ENCODE measurements around the gene ADD3.
"Not testable (repeated sequence)": the region's sequence is repeated elsewhere in the genome, so short reads cannot be mapped to it uniquely, and the experiment has no call there.

- TF ChIP-seq, protein P1, sequence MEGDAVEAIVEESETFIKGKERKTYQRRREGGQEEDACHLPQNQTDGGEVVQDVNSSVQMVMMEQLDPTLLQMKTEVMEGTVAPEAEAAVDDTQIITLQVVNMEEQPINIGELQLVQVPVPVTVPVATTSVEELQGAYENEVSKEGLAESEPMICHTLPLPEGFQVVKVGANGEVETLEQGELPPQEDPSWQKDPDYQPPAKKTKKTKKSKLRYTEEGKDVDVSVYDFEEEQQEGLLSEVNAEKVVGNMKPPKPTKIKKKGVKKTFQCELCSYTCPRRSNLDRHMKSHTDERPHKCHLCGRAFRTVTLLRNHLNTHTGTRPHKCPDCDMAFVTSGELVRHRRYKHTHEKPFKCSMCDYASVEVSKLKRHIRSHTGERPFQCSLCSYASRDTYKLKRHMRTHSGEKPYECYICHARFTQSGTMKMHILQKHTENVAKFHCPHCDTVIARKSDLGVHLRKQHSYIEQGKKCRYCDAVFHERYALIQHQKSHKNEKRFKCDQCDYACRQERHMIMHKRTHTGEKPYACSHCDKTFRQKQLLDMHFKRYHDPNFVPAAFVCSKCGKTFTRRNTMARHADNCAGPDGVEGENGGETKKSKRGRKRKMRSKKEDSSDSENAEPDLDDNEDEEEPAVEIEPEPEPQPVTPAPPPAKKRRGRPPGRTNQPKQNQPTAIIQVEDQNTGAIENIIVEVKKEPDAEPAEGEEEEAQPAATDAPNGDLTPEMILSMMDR (optimal IDR thresholded peaks at IDR 0.05 in 1 of 3, IDR thresholded peaks at IDR 0.05 in 1 of 3, conservative IDR thresholded peaks at IDR 0.05 in 1 of 3; ENCODE audit: extremely low read depth in 1 of 3, insufficient read depth in 2 of 3, low read length in 3 of 3), result not testable (repeated sequence)
- not testable (repeated sequence) for TF ChIP-seq EZH2 (IDR thresholded peaks at IDR 0.05; ENCODE audit: low read length)
Measured at GRCh38 chr10:109985768-109986167, 22.0 kb upstream of the ADD3 start.

Measured in keratinocyte (primary cell).